K562 (cell line): ENCODE measurements around the gene MPZL1. TPM values are rescaled to one million over a fixed set of nuclear protein-coding genes. Genes with fewer than 3 reads are reported as not detected.

Experiments used
- ARID4B ChIP-seq: sonication (generic); formaldehyde crosslinking; IDR thresholded peaks from 2 replicates; pipeline ENCODE4 v1.8.0; 2022; ENCODE audit warnings: mild to moderate bottlenecking, missing genetic modification reagents
- CBX2 ChIP-seq: fragments of 200-600 bp; sonication (generic); IDR thresholded peaks from one replicate; pipeline ENCODE4 v1.6.1; 2012; ENCODE audit warnings: mild to moderate bottlenecking, low read length, inconsistent platforms; ENCODE audit not compliant: insufficient read depth, poor library complexity, severe bottlenecking
- HDGF ChIP-seq: fragments of 450-650 bp; IDR thresholded peaks from 2 replicates; pipeline ENCODE4 v1.6.1; 2016
- MCM7 ChIP-seq, 2 experiments: fragments of 450-650 bp; IDR thresholded peaks; 2 replicates each; pipeline ENCODE4 v1.6.1; 2016 to 2018
- MIER1 ChIP-seq: fragments of 450-650 bp; IDR thresholded peaks from 2 replicates; pipeline ENCODE4 v1.6.1; 2016; ENCODE audit warnings: antibody characterized with exemption, mild to moderate bottlenecking, low read depth
- MTA3 ChIP-seq: fragments of 450-650 bp; formaldehyde crosslinking; IDR thresholded peaks from 2 replicates; pipeline ENCODE4 v1.6.1; 2017; ENCODE audit warnings: mild to moderate bottlenecking, borderline replicate concordance
- POLR2AphosphoS5 ChIP-seq: IDR thresholded peaks from 2 replicates; pipeline ENCODE4 v1.6.1; 2011; ENCODE audit warnings: mild to moderate bottlenecking, low read depth, low read length, moderate library complexity; ENCODE audit not compliant: control insufficient read depth, insufficient read depth
- ZFP1 ChIP-seq: fragments of 450-650 bp; formaldehyde crosslinking; IDR thresholded peaks from 2 replicates; pipeline ENCODE4 v1.4.0; 2020; ENCODE audit warnings: mild to moderate bottlenecking, mixed read lengths
- ZKSCAN3 ChIP-seq: fragments of 250-450 bp; sonication (Bioruptor Pico); IDR thresholded peaks from 2 replicates; pipeline ENCODE4 v1.4.0; 2020
- ZNF197 ChIP-seq: fragments of 200-800 bp; sonication (Bioruptor generic); IDR thresholded peaks from 2 replicates; pipeline ENCODE4 v1.6.1; 2016; ENCODE audit warnings: low read depth, missing genetic modification characterization, missing compliant biosample characterization
- ZNF79 ChIP-seq: fragments of 250-450 bp; sonication (Bioruptor Pico); IDR thresholded peaks from 2 replicates; pipeline ENCODE4 v1.4.0; 2020; ENCODE audit warnings: low read depth, mild to moderate bottlenecking, moderate library complexity
- polyA plus RNA-seq, 8 experiments: library from polyadenylated mRNA; depleted of rRNA in 4 of 8; stranded (reverse) in 5 of 8; unstranded in 3 of 8; fragments of >200 nt; fragmentation: Nextera tagmentation in 2 of 8; fragmentation: Illumina TruSeq in 1 of 8; extraction: Ambion mirVana in 2 of 8; extraction: Trizol in 1 of 8; gene quantifications; 2 replicates each; pipeline versions ENCODE4 v1.2.1 to v1.2.3, GENCODE V29; 2011 to 2014; ENCODE audit warnings: inconsistent platforms in 1 of 8, missing spikeins in 1 of 8
- total RNA-seq, 7 experiments: library from RNA; depleted of rRNA in 6 of 7; stranded (reverse); fragments of >200 nt in 6 of 7; fragmentation: Illumina TruSeq in 2 of 7; extraction: Trizol in 2 of 7; gene quantifications; 2 replicates each; pipeline versions ENCODE4 v1.2.1 to v1.2.3, GENCODE V29; 2011 to 2021; ENCODE audit warnings: low replicate concordance in 1 of 7
- TF ChIP-seq, protein P1 (sequence below): fragments of 450-650 bp; IDR thresholded peaks from 2 replicates; pipeline ENCODE4 v1.6.1; 2016; ENCODE audit warnings: low read depth
- TF ChIP-seq, protein P2 (sequence below): fragments of 200-400 bp; formaldehyde crosslinking; IDR thresholded peaks from 2 replicates; pipeline ENCODE4 v1.6.1; 2017; ENCODE audit warnings: mild to moderate bottlenecking, low read depth, low read length, moderate library complexity

The MPZL1 gene
- total and polyA plus RNA-seq, 9 of the 15 experiments (the other 6 are each of a cell fraction or from before 2014, with no cell fraction given), result 14.5 to 153 (median 66.5) TPM

- TF ChIP-seq, protein P1, sequence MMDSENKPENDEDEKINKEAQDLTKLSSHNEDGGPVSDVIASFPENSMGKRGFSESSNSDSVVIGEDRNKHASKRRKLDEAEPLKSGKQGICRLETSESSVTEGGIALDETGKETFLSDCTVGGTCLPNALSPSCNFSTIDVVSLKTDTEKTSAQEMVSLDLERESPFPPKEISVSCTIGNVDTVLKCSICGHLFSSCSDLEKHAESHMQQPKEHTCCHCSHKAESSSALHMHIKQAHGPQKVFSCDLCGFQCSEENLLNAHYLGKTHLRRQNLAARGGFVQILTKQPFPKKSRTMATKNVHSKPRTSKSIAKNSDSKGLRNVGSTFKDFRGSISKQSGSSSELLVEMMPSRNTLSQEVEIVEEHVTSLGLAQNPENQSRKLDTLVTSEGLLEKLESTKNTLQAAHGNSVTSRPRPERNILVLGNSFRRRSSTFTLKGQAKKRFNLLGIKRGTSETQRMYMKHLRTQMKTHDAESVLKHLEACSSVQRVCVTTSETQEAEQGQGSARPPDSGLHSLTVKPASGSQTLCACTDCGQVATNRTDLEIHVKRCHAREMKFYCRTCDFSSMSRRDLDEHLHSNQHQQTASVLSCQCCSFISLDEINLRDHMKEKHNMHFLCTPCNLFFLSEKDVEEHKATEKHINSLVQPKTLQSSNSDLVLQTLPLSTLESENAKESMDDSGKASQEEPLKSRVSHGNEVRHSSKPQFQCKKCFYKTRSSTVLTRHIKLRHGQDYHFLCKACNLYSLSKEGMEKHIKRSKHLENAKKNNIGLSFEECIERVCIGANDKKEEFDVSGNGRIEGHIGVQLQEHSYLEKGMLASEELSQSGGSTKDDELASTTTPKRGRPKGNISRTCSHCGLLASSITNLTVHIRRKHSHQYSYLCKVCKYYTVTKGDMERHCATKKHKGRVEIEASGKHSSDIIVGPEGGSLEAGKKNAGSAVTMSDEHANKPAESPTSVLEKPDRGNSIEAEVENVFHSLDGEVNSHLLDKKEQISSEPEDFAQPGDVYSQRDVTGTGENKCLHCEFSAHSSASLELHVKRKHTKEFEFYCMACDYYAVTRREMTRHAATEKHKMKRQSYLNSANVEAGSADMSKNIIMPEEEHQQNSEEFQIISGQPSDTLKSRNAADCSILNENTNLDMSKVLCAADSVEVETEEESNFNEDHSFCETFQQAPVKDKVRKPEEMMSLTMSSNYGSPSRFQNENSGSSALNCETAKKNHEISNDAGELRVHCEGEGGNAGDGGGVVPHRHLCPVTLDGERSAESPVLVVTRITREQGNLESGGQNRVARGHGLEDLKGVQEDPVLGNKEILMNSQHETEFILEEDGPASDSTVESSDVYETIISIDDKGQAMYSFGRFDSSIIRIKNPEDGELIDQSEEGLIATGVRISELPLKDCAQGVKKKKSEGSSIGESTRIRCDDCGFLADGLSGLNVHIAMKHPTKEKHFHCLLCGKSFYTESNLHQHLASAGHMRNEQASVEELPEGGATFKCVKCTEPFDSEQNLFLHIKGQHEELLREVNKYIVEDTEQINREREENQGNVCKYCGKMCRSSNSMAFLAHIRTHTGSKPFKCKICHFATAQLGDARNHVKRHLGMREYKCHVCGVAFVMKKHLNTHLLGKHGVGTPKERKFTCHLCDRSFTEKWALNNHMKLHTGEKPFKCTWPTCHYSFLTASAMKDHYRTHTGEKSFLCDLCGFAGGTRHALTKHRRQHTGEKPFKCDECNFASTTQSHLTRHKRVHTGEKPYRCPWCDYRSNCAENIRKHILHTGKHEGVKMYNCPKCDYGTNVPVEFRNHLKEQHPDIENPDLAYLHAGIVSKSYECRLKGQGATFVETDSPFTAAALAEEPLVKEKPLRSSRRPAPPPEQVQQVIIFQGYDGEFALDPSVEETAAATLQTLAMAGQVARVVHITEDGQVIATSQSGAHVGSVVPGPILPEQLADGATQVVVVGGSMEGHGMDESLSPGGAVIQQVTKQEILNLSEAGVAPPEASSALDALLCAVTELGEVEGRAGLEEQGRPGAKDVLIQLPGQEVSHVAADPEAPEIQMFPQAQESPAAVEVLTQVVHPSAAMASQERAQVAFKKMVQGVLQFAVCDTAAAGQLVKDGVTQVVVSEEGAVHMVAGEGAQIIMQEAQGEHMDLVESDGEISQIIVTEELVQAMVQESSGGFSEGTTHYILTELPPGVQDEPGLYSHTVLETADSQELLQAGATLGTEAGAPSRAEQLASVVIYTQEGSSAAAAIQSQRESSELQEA, result peak; percentile 78
- TF ChIP-seq ZNF197 (CRISPR knock-in tag) (peak; percentile 55; the same call in 1 of the 2 replicates), ZFP1 (CRISPR knock-in tag) (0 out of 2 replicates have a peak, but pooled peaks have one; percentile 53), ZKSCAN3 (no peak), CBX2 (no peak), ARID4B (peak; percentile 97), ZNF79 (CRISPR knock-in tag) (peak; percentile 63; the same call in 1 of the 2 replicates), HDGF (no peak), POLR2AphosphoS5 (peak; percentile 63), MCM7 (IDR thresholded peaks at IDR 0.05) (no peak), MIER1 (0 out of 2 replicates have a peak, but pooled peaks have one; percentile 18), MTA3 (peak; percentile 94)
- TF ChIP-seq, protein P2, sequence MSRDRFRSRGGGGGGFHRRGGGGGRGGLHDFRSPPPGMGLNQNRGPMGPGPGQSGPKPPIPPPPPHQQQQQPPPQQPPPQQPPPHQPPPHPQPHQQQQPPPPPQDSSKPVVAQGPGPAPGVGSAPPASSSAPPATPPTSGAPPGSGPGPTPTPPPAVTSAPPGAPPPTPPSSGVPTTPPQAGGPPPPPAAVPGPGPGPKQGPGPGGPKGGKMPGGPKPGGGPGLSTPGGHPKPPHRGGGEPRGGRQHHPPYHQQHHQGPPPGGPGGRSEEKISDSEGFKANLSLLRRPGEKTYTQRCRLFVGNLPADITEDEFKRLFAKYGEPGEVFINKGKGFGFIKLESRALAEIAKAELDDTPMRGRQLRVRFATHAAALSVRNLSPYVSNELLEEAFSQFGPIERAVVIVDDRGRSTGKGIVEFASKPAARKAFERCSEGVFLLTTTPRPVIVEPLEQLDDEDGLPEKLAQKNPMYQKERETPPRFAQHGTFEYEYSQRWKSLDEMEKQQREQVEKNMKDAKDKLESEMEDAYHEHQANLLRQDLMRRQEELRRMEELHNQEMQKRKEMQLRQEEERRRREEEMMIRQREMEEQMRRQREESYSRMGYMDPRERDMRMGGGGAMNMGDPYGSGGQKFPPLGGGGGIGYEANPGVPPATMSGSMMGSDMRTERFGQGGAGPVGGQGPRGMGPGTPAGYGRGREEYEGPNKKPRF, result no peak
These were observed 7.2 kb upstream of the MPZL1 start (continued) for GRCh38 chr1:167714439-167715156.
